WTC11 (cell line): Measurements from ENCODE around the gene ASCC3. TPM values are rescaled to one million over a fixed set of nuclear protein-coding genes. Genes with fewer than 3 reads are reported as not detected.

Source experiments
- ATAC-seq: fragments of 200-7000 bp; cut with Tn5 transposase; 2 replicates; pipeline ENCODE4 v1.10.0; 2021; ENCODE audit warnings: mild to moderate bottlenecking, moderate library complexity
- CTCF ChIA-PET: fragments of 300-600 bp; sonication (Branson Sonifier 250); formaldehyde crosslinking; loops from one replicate; lab custom pipeline; 2021; ENCODE audit warnings: antibody characterized with exemption; lab: Charles Lee
- POLR2A ChIA-PET: fragments of 350-600 bp; sonication (Branson Sonifier 250); formaldehyde crosslinking; loops from one replicate; lab custom pipeline; 2021; ENCODE audit warnings: antibody characterized with exemption; lab: Charles Lee
- DNase-seq: peaks from one replicate; pipeline ENCODE4 v3.0.0; 2021; ENCODE audit warnings: low spot score
- H3K27ac Mint-ChIP-seq: 2 replicates; pipeline ENCODE4 v1.8.0; 2021; ENCODE audit warnings: mixed read lengths
- H3K27me3 Mint-ChIP-seq: 2 replicates; pipeline ENCODE4 v1.8.0; 2021; ENCODE audit warnings: low read depth, mild to moderate bottlenecking, moderate library complexity, mixed read lengths
- H3K36me3 Mint-ChIP-seq: 2 replicates; pipeline ENCODE4 v1.8.0; 2021; ENCODE audit warnings: mixed read lengths
- H3K4me1 Mint-ChIP-seq: 2 replicates; pipeline ENCODE4 v1.8.0; 2022; ENCODE audit warnings: mixed read lengths
- H3K4me3 Mint-ChIP-seq: 2 replicates; pipeline ENCODE4 v1.8.0; 2021; ENCODE audit warnings: mild to moderate bottlenecking, moderate library complexity, mixed read lengths
- H3K9me3 Mint-ChIP-seq: 2 replicates; pipeline ENCODE4 v1.8.0; 2021; ENCODE audit warnings: mixed read lengths
- ATF2 ChIP-seq: sonication (generic); formaldehyde crosslinking; IDR thresholded peaks from 2 replicates; pipeline ENCODE4 v1.8.1; 2022; ENCODE audit warnings: low read depth, missing genetic modification reagents, borderline replicate concordance
- CREB1 ChIP-seq: sonication (generic); formaldehyde crosslinking; IDR thresholded peaks from 2 replicates; pipeline ENCODE4 v1.8.0; 2023; ENCODE audit warnings: mild to moderate bottlenecking, missing genetic modification reagents
- CTCF ChIP-seq: fragments of 200-600 bp; IDR thresholded peaks from 2 replicates; pipeline ENCODE4 v1.8.0; 2022; ENCODE audit warnings: antibody characterized with exemption
- EMX1 ChIP-seq: fragments of 250-450 bp; sonication (Bioruptor Pico); IDR thresholded peaks from 2 replicates; pipeline ENCODE4 v1.8.0; 2021; ENCODE audit warnings: mild to moderate bottlenecking
- FOXP1 ChIP-seq: sonication (generic); formaldehyde crosslinking; IDR thresholded peaks from 2 replicates; pipeline ENCODE4 v1.8.0; 2022; ENCODE audit warnings: missing genetic modification reagents, mild to moderate bottlenecking, moderate library complexity, borderline replicate concordance
- IRF2 ChIP-seq: sonication (generic); formaldehyde crosslinking; IDR thresholded peaks from 2 replicates; pipeline ENCODE4 v1.8.0; 2022; ENCODE audit warnings: low read depth, missing genetic modification reagents, borderline replicate concordance
- KAT7 ChIP-seq: sonication (generic); formaldehyde crosslinking; IDR thresholded peaks from 2 replicates; pipeline ENCODE4 v1.8.1; 2023; ENCODE audit warnings: missing genetic modification reagents, mild to moderate bottlenecking, borderline replicate concordance
- MLX ChIP-seq: sonication (generic); formaldehyde crosslinking; IDR thresholded peaks from 2 replicates; pipeline ENCODE4 v1.8.1; 2023; ENCODE audit warnings: mild to moderate bottlenecking, missing genetic modification reagents, moderate library complexity
- RELA ChIP-seq: sonication (generic); formaldehyde crosslinking; IDR thresholded peaks from 2 replicates; pipeline ENCODE4 v1.8.1; 2022; ENCODE audit warnings: missing genetic modification reagents, mild to moderate bottlenecking, borderline replicate concordance
- SP1 ChIP-seq: sonication (generic); formaldehyde crosslinking; conservative IDR thresholded peaks from 2 replicates; pipeline ENCODE4 v1.8.1; 2022; ENCODE audit warnings: missing genetic modification reagents
- STAT6 ChIP-seq: sonication (generic); formaldehyde crosslinking; conservative IDR thresholded peaks from 2 replicates; pipeline ENCODE4 v1.8.1; 2023; ENCODE audit warnings: mild to moderate bottlenecking, low read depth, missing genetic modification reagents, moderate library complexity
- TEAD4 ChIP-seq: sonication (generic); formaldehyde crosslinking; IDR thresholded peaks from 2 replicates; pipeline ENCODE4 v1.8.0; 2022; ENCODE audit warnings: mild to moderate bottlenecking, missing genetic modification reagents
- ZNF138 ChIP-seq: sonication (generic); formaldehyde crosslinking; conservative IDR thresholded peaks from 2 replicates; pipeline ENCODE4 v1.8.1; 2022; ENCODE audit warnings: mild to moderate bottlenecking, moderate library complexity, missing genetic modification reagents
- ZNF232 ChIP-seq: sonication (generic); formaldehyde crosslinking; IDR thresholded peaks from 2 replicates; pipeline ENCODE4 v1.8.0; 2022; ENCODE audit warnings: mild to moderate bottlenecking, missing genetic modification reagents
- ZNF263 ChIP-seq: sonication (generic); formaldehyde crosslinking; IDR thresholded peaks from 2 replicates; pipeline ENCODE4 v1.8.1; 2022; ENCODE audit warnings: low read depth, mild to moderate bottlenecking, moderate library complexity, missing genetic modification reagents
- ZNF281 ChIP-seq: sonication (generic); formaldehyde crosslinking; IDR thresholded peaks from 2 replicates; pipeline ENCODE4 v1.8.0; 2023; ENCODE audit warnings: mild to moderate bottlenecking, missing genetic modification reagents
- total RNA-seq: library from RNA; stranded (reverse); gene quantifications from 3 replicates; pipeline ENCODE4 v1.2.3, GENCODE V29; 2021

The ASCC3 gene
- total RNA-seq, 1 experiment from 2014 or later = 80.7 TPM

- TF ChIP-seq SP1 = no peak
- ChIA-PET POLR2A (no interaction called here), CTCF (interaction anchor here (1.2 kb wide), 1 partner anchor 172 kb away, joined by 3 read pairs; no protein-coding TSS in a partner anchor)
- Mint-ChIP-seq H3K9me3 (peaks cover 42% of the 10 kb centered on the region), H3K36me3 (peaks cover 14% of the 10 kb centered on the region), H3K27me3 (no peaks in the 10 kb centered on the region; the same call in 1 of the 2 replicates), H3K27ac (no peak overlapping the region), H3K4me3 (no peak overlapping the region), H3K4me1 (peaks cover 20% of the 10 kb centered on the region)
- peak; percentile 22 for ATAC-seq
- no peak for DNase-seq
Measured at GRCh38 chr6:100491952-100492670, 389.0 kb downstream of the ASCC3 start.

- CTCF ChIA-PET = no interaction called here
- H3K36me3 Mint-ChIP-seq = peaks cover 11% of the 10 kb centered on the region
- POLR2A ChIA-PET = no interaction called here
- DNase-seq = no peak
- peaks cover 27% of the 10 kb centered on the region for H3K9me3 Mint-ChIP-seq
- H3K27me3 Mint-ChIP-seq = no peaks in the 10 kb centered on the region; the same call in 1 of the 2 replicates
- no peak for TF ChIP-seq ZNF263 (CRISPR knock-in tag)
- no peak for TF ChIP-seq TEAD4
- no peak for TF ChIP-seq CREB1 (CRISPR knock-in tag)
- TF ChIP-seq IRF2 (CRISPR knock-in tag) = no peak
- no peak for TF ChIP-seq ZNF232 (CRISPR knock-in tag)
- no peak for TF ChIP-seq ZNF281 (CRISPR knock-in tag)
- no peak for TF ChIP-seq FOXP1
- no peak for TF ChIP-seq ATF2 (CRISPR knock-in tag)
- TF ChIP-seq CTCF = no peak
- TF ChIP-seq RELA (CRISPR knock-in tag) = no peak
- TF ChIP-seq ZNF138 (CRISPR knock-in tag) = no peak
- TF ChIP-seq STAT6 (CRISPR knock-in tag) = no peak
- TF ChIP-seq KAT7 (CRISPR knock-in tag) = no peak
- no peak for TF ChIP-seq MLX (CRISPR knock-in tag)
- TF ChIP-seq EMX1 (CRISPR knock-in tag) = no peak
- no peak for ATAC-seq
- no peak overlapping the region for H3K27ac Mint-ChIP-seq
- no peak overlapping the region for H3K4me3 Mint-ChIP-seq
- H3K4me1 Mint-ChIP-seq = peaks cover 20% of the 10 kb centered on the region
Measured at GRCh38 chr6:100490065-100490464, 391.1 kb downstream of the ASCC3 start.
